Lower leg skin (tissue), 4 donors: ENCODE measurements around the gene EFR3B. TPM values are rescaled to one million over a fixed set of nuclear protein-coding genes. Genes with fewer than 3 reads are reported as not detected.
"Not testable (repeated sequence)": the region's sequence is repeated elsewhere in the genome, so short reads cannot be mapped to it uniquely, and the experiment has no call there.

Experiments used
- DNase-seq, 2 donors: peaks; one replicate each; pipeline ENCODE4 v3.0.0-alpha.2; 2019; ENCODE audit warnings: low spot score in 2 of 2
- H3K4me3 ChIP-seq: fragments of 200-600 bp; sonication (generic); 2 replicates; pipeline ENCODE4 v1.5.1; 2017; ENCODE audit warnings: mild to moderate bottlenecking, low read depth; ENCODE audit not compliant: poor library complexity, severe bottlenecking
- CTCF ChIP-seq, 3 donors: fragments of 450-650 bp; IDR thresholded peaks; one replicate each; pipeline ENCODE4 v1.5.1; 2016; ENCODE audit warnings: antibody characterized with exemption in 3 of 3, mild to moderate bottlenecking in 3 of 3, moderate library complexity in 2 of 3
- POLR2A ChIP-seq, 2 donors: fragments of 450-650 bp; IDR thresholded peaks; one replicate each; pipeline ENCODE4 v1.6.1; 2016 to 2017; ENCODE audit warnings: antibody characterized with exemption in 2 of 2, mild to moderate bottlenecking in 1 of 2, moderate library complexity in 1 of 2
- WGBS, 2 donors: methylation state at CpG; one replicate each; pipeline ENCODE4 v1.1.5; 2018; 5-methylcytosine and 5-hydroxymethylcytosine counted together
- intact Hi-C: fragments of 100-400 bp; cut with DNase I; formaldehyde crosslinking; loops from one replicate; pipeline ENCODE4 v1.15.0; 2023; ENCODE audit warnings: low total_unique reads
- total RNA-seq, 4 donors: library from RNA; depleted of rRNA; stranded (reverse); fragments of >200 nt; gene quantifications; one replicate each; pipeline ENCODE4 v1.1.0, GENCODE V29; 2016

The EFR3B gene
- total RNA-seq, 4 donors from 2014 or later = 0.42 to 1.8 (median 1.5) TPM; not detected in 1

GRCh38 chr2:25146896-25147295 lies 105.0 kb downstream of the EFR3B start:
- TF ChIP-seq POLR2A (IDR thresholded peaks at IDR 0.05) = no peak
- intact Hi-C loops = no loop called here
- no peak for DNase-seq
- no peak overlapping the region for H3K4me3 ChIP-seq
- WGBS, 2 donors = 93 to 96% methylated on average over 10 of the region's 10 CpGs

GRCh38 chr2:25149646-25150045 lies 107.8 kb downstream of the EFR3B start:
- intact Hi-C loops = no loop called here
- 96 to 99% methylated on average over 6 of the region's 6 CpGs for WGBS, 2 donors
- no peak for DNase-seq
- TF ChIP-seq POLR2A (IDR thresholded peaks at IDR 0.05) (no peak), CTCF (IDR thresholded peaks at IDR 0.05) (no peak)
- no peak overlapping the region for H3K4me3 ChIP-seq

- 84 to 90% methylated on average over 5 of the region's 5 CpGs for WGBS, 2 donors
- DNase-seq, H3K4me3 ChIP-seq, intact Hi-C loops: not testable (repeated sequence)
Measured at GRCh38 chr2:25150993-25151392, 109.1 kb downstream of the EFR3B start.

- no peak for DNase-seq
- TF ChIP-seq CTCF (IDR thresholded peaks at IDR 0.05) (no peak), POLR2A (IDR thresholded peaks at IDR 0.05) (no peak)
- no peak overlapping the region for H3K4me3 ChIP-seq
- 86 to 88% methylated on average over 12 of the region's 12 CpGs for WGBS, 2 donors
- intact Hi-C loops = no loop called here
Measured at GRCh38 chr2:25151718-25152117, 109.8 kb downstream of the EFR3B start.

- no peak for DNase-seq
- H3K4me3 ChIP-seq = no peak overlapping the region
- TF ChIP-seq POLR2A (IDR thresholded peaks at IDR 0.05) (no peak), CTCF (IDR thresholded peaks at IDR 0.05) (no peak)
- WGBS, 2 donors = 77 to 79% methylated on average over 10 of the region's 10 CpGs
- intact Hi-C loops = no loop called here
Measured at GRCh38 chr2:25155401-25155800, 113.5 kb downstream of the EFR3B start.

GRCh38 chr2:25158096-25158852 lies 116.4 kb downstream of the EFR3B start:
- 97 to 98% methylated on average over 11 of the region's 11 CpGs for WGBS, 2 donors
- H3K4me3 ChIP-seq = no peak overlapping the region
- TF ChIP-seq CTCF (IDR thresholded peaks at IDR 0.05) (no peak), POLR2A (IDR thresholded peaks at IDR 0.05) (no peak)
- intact Hi-C loops = no loop called here
- DNase-seq = no peak

GRCh38 chr2:25159949-25160348 lies 118.1 kb downstream of the EFR3B start:
- DNase-seq = no peak
- TF ChIP-seq POLR2A (IDR thresholded peaks at IDR 0.05) (no peak), CTCF (IDR thresholded peaks at IDR 0.05) (no peak)
- 73 to 81% methylated on average over 8 of the region's 8 CpGs for WGBS, 2 donors
- no peak overlapping the region for H3K4me3 ChIP-seq
- intact Hi-C loops = no loop called here
